ENCODE data around the gene USP33. TPM values are rescaled to one million over a fixed set of nuclear protein-coding genes. Genes with fewer than 3 reads are reported as not detected.
A peak's percentile ranks its signal among the peaks of the same experiment; 100 is the strongest.
"Not testable (repeated sequence)": the region's sequence is repeated elsewhere in the genome, so short reads cannot be mapped to it uniquely, and the experiment has no call there.

USP33 gene
- polyA plus RNA-seq (2013, experiment 1 of 2; ENCODE audit: insufficient read length) = 37.2 TPM
- polyA plus RNA-seq (2013, experiment 2 of 2; ENCODE audit: insufficient read length) = 37.7 TPM

DNA sequence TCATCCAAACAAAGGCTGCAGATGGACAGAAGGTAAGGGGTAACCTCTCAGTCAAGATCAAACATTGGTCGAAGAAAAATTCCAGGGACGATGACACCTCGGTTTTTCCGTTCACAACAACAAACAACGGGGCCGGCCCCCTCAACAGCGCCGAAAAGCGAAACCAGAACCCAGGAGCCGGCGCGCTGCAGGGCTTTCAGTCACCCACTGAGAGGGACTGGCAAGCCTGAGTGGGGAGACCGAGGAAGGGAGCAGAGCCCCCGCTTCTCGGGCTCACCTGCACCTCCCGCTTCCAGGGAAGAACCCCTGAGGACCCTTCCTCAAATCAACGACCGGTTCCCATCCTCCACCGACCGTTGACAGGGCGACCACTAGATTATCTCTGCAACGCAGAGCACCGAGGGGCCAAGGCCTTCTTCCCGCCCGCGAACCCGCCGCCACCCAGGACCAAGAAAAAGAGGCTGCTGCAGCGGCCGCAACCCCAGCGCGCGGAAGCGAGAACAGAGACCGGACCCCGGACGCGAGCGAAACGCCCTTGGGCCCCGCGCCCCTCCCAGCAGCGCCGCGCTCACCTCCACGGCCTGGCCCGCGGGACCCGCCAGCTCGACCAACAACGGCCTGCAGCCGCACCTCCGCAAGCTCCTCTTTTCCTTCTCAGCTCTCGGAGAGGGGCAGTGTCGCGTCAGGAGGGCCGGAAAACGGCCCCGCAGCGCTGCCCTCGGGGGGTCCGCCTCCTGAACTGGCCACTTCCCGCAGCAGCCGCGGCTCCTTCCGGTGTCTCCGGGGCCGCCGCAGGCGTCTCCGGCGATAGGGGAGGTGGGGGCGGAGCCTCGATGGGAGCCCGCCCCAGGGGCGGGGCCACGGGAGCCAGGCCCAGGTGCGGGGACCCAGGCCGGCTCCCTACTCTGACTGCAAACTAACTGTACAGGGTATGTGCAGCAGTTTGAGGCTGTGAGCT lies at the start of gene USP33:
TSS of gene USP33 (minus strand) at position 782 of the 958 bp plus-strand sequence. CDS start 18,155 bp downstream, outside the sequence.
- peak; percentile 81 for DNase-seq

- DNase-seq = no peak
Measured at GRCh38 chr1:77803371-77803770, 43.7 kb upstream of the USP33 start.

DNA sequence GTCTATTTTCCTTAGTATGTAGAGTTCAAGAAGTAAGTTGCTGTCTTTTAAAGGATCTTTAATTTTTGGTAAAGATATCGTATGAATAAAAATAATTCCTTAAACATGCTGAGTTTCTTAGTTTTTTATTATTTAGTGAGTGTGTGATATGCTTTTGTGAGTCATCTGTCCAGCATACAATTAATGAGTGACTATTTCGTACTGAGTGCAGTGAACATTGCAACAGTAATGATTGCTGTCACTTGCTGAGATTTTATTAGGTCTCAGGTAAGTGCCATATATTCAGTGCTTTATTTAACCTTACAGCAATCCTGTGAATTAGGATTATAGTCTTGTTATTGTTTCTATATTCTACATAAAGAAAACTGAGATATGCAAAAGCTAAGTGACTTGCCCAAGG lies 42.4 kb upstream of the USP33 start:
- no peak for DNase-seq

- DNase-seq = no peak
Measured at GRCh38 chr1:77797991-77798390, 38.3 kb upstream of the USP33 start.

DNA sequence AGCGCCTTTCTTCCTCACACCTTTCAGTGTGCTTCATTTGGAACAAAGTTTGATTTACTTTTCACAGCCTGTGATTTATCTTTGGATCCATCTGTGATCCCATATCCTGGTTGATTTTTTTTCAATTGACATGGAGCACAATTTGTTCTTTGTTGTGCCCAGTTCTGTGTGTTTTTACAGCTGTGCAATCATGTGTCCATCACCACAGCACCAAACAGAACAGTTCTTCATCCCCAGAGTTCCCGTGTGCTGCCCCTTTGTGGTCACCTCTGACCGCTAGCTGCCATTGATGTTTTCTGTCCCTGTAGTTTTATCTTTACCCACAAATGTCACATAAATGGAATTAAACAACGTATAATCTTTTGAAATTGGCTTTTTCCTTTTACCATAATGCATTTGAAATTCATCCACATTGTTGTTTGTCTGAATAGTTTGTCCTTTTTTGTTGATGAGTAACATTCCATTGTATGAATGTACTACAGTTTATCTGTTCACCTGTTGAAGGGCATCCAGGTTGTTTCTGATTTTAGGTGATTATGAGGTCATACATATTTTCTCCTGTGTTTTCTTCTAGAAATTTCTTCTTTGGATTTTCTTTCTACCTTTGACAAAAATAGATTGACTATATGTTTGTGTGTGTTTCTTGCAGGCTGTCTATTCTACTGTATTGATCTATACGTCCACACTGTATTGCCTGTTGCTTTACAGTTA lies 37.2 kb upstream of the USP33 start:
- DNase-seq = no peak

DNA sequence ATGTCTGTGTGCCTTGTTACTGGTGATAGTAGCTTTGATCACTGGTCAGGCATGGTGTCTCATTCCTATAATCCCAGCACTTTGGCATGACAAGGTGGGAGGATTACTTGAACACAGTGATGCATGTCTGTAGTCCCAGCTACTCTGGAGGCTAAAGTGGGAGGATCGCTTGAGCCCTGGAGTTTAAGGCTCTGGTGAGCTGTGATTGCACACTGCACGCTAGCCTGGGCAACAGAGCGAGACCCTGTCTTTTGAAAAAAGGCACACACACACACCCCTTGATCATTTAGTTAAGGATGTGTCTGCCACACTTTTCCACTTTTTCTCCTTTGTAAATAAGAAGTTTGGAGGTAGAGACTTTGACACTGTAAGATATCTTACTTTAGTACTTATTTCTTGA lies 34.9 kb upstream of the USP33 start:
- DNase-seq = no peak

DNA sequence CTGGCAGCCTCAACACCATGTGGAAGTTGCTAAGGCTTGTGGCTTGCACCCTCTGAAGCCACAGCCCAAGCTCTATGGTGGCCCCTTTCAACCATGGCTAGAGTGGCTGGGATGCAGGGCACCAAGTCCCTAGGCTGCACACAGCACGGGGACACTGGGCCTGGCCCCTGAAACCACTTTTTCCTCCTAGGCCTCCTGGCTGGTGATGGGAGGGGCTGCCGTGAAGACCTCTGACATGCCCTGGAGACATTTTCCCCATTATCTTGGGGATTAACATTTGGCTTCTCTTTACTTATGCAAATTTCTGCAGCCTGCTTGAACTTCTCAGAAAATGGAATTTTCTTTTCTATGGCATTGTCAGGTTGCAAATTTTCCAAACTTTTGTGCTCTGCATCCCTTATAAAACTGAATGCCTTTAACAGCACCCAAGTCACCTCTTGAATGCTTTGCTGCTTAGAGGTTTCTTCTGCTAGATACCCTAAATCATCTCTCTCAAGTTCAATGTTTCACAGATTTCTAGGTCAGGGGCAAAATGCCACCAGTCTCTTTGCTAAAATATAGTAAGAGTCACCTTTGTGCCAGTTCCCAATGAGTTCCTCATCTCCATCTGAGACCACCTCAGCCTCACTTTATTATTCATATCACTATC lies 26.6 kb upstream of the USP33 start:
- not testable (repeated sequence) for DNase-seq

DNA sequence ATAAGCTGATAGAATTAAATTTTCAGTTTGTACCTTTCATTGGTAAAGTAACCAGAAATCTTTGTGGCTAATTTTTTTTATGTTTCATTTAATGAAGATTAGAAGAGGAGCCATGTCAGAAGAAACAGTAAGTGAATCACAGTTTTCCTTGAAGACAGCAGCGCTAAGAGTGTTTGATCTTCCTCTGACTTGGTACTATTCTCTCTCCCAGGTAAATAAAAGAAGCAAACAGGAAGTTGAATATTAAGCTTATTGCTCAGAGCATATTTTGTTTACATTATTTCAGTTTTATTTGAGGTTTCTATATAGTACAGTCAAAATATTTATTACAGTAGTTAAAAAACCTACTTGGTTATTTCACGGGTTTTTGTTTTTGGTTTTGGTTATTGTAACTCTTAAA lies 23.5 kb upstream of the USP33 start:
- DNase-seq = no peak

- DNase-seq = no peak
Measured at GRCh38 chr1:77781683-77782082, 22.0 kb upstream of the USP33 start.

- DNase-seq = peak; percentile 89
Measured at GRCh38 chr1:77779529-77780281, 20.1 kb upstream of the USP33 start, which contains the start of gene MIGA1. Gene MIGA1, plus strand, starts transcription at chr1:77779649. Its CDS starts 3,604 bp downstream, at chr1:77783253.

GRCh38 chr1:77776007-77776700 lies 16.5 kb upstream of the USP33 start:
- no peak for DNase-seq

DNA sequence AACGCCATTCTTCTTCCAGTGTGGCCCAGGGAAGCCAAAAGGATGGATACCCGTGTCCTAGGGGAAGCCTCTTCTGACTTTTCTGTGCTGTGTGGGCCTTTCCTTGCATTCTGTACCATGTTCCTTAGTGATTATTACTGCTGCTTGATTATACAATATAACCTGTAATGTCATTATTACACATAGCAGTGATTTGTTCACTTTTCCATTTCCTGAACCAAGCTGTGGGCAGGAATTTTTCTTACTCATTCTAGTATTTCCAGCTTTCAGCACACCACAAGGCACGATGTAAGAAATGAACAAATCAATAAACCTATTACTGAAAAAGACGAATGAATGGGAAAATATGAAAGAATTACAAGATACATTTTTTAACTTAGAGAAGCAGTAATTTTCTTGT lies 8.4 kb upstream of the USP33 start:
- DNase-seq = no peak

DNA sequence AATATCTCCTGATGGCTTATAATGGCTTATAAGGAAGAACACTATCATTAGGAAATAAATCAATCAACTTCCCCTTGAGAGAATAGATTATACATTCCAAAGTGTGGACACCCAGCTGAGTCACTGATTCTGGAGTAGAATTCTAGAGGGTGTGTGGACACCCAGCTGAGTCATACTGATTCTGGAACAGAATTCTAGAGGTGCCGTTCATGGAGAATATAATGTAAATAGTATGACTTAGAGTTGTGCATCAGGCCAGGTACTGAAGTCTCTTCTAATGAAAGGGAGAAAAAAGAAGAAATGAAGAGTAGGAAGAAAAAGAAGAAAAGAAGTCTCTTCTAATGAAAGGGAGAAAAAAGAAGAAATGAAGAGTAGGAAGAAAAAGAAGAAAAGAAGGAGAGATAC lies 2.4 kb upstream of the USP33 start:
- peak; percentile 71 for DNase-seq

DNA sequence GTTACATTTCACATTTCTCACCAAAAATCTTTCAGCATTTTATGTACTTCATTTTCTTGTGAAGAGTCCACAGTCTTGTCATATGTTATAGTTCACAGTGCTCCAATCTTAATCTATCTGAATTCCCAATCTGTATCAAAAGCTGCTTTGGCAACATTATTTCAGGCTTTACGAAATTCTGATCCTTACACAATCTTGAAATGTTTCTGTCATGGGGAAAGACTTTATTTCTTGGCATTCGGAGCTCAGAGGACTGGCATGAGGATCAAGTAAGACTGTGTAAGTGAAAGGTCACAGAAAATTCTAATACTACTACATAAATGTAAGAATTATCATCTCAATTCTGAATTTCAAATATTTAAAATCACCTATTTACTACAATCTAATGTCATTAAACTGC lies 2.0 kb downstream of the USP33 start:
- peak; percentile 25 for DNase-seq

DNA sequence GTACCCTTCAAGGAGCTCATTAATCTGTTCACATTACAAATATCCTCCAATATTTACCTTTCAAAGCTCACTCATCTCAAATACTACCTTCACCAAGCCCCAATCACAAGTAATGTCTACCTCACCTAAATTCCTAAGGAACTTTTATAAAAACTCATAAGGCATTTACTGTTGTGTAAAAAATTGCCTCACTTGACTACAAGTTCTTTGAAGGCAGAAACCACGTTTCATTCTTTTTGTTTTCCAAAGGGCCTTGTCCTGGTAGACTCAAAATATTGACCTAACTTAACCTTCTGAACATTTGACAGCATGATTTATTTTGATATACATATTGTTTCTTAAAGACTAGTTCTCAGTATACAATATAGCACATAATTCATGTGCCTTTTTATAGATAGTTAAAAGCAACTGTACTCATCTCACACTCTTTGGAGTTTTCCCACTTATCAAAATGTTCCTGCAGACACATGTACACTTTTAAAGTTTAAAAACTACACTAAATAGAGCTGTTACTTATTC lies 2.5 kb downstream of the USP33 start:
- DNase-seq = no peak

GRCh38 chr1:77756052-77756754 lies 3.4 kb downstream of the USP33 start:
- no peak for DNase-seq

GRCh38 chr1:77749489-77749888 lies 10.2 kb downstream of the USP33 start:
- peak; percentile 5 for DNase-seq

GRCh38 chr1:77744576-77744975 lies 15.1 kb downstream of the USP33 start:
- DNase-seq = no peak

GRCh38 chr1:77742011-77742555 lies 17.6 kb downstream of the USP33 start:
- DNase-seq = no peak

DNA sequence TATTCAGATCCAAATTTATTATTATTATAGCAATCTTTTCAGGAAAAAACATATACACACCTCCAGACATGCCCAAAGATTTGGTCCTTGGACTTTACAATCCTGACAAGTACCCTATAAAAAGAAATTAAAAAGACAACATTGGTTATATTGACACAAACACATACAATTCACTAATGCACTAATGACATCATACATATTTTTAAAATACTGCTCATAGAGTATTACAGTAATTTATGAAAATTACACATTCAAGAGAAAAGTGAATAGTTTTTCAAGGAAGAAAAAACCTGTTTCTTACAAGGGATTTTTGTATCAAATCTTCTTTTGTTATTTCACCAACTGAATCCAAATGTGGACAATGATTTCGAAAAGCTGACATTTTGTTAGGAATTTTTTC lies 18.3 kb downstream of the USP33 start:
- DNase-seq = no peak

Data from fibroblast of skin of abdomen (primary cell).